NT2/D1 (cell line): Measurements from ENCODE around the gene ATXN1.
"Not testable (repeated sequence)": the region's sequence is repeated elsewhere in the genome, so short reads cannot be mapped to it uniquely, and the experiment has no call there.

Experiments used
- SUZ12 ChIP-seq: IDR thresholded peaks from 2 replicates; pipeline ENCODE4 v1.6.1; 2011; ENCODE audit not compliant: insufficient read length, insufficient read depth; ENCODE audit errors: extremely low read depth
- YY1 ChIP-seq: IDR thresholded peaks from 2 replicates; pipeline ENCODE4 v1.6.1; 2011; ENCODE audit not compliant: insufficient read length, insufficient read depth

DNA sequence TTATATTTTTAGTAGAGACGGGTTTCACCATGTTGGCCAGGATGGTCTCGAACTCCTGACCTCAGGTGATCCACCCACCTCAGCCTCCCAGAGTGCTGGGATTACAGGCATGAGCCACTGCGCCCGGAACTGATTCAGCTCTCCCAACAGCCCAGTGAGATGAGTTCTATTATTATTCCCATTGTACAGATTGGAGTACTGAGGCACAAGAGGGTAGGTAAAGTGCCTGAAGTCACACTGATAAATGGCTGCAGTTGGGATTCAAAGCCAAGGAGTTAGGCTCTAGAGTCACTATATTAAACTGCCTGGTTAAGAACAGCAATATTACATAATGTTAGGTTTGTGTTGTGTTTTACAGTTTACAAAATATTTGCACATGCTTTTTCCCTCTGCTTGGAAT, 220.9 kb downstream of the ATXN1 start:
- TF ChIP-seq YY1, SUZ12: not testable (repeated sequence)
